Activated CD8-positive, alpha-beta T cell treated with anti-CD3 and anti-CD28 coated beads for 36 hours (primary cell): Measurements from ENCODE around the gene NSD2. TPM values are rescaled to one million over a fixed set of nuclear protein-coding genes. Genes with fewer than 3 reads are reported as not detected.
"Not testable (repeated sequence)": the region's sequence is repeated elsewhere in the genome, so short reads cannot be mapped to it uniquely, and the experiment has no call there.

ENCODE experiments used
- ATAC-seq: fragments of 200-7000 bp; cut with Tn5 transposase; one replicate; pipeline ENCODE4 v1.10.0; 2021; ENCODE audit warnings: mild to moderate bottlenecking, moderate library complexity
- CTCF ChIA-PET: fragments of 350-600 bp; sonication (Branson Sonifier 250); formaldehyde crosslinking; loops from one replicate; lab custom pipeline; 2021; ENCODE audit warnings: antibody characterized with exemption; lab: Charles Lee
- POLR2A ChIA-PET: fragments of 350-600 bp; sonication (Branson Sonifier 250); formaldehyde crosslinking; loops from one replicate; lab custom pipeline; 2021; ENCODE audit warnings: antibody characterized with exemption; lab: Charles Lee
- DNase-seq: peaks from one replicate; pipeline ENCODE4 v3.0.0-alpha.2; 2020
- H3K27ac Mint-ChIP-seq: one replicate; pipeline ENCODE4 v1.8.0; 2021; ENCODE audit warnings: mild to moderate bottlenecking, mixed read lengths
- H3K27me3 Mint-ChIP-seq: one replicate; pipeline ENCODE4 v1.8.0; 2021; ENCODE audit warnings: mixed read lengths
- H3K36me3 Mint-ChIP-seq: one replicate; pipeline ENCODE4 v1.8.0; 2021; ENCODE audit warnings: low read depth, mixed read lengths
- H3K4me1 Mint-ChIP-seq: one replicate; pipeline ENCODE4 v1.8.0; 2021; ENCODE audit warnings: low read depth, mixed read lengths
- H3K4me3 Mint-ChIP-seq: one replicate; pipeline ENCODE4 v1.8.0; 2021; ENCODE audit warnings: mild to moderate bottlenecking, moderate library complexity, mixed read lengths
- H3K9me3 Mint-ChIP-seq: one replicate; pipeline ENCODE4 v1.8.0; 2021; ENCODE audit warnings: mixed read lengths
- CTCF ChIP-seq: fragments of 200-600 bp; IDR thresholded peaks from one replicate; pipeline ENCODE4 v1.8.0; 2022; ENCODE audit warnings: antibody characterized with exemption, mild to moderate bottlenecking
- intact Hi-C: fragments of 100-400 bp; cut with micrococcal nuclease; formaldehyde crosslinking; loops from one replicate; pipeline ENCODE4 v1.10.0; 2022
- total RNA-seq, 2 experiments: library from RNA; stranded (reverse); gene quantifications; one replicate each; pipeline ENCODE4 v1.2.3, GENCODE V29; 2021

NSD2 gene
- total RNA-seq, 2 experiments from 2014 or later = 219 TPM

- POLR2A ChIA-PET = no interaction called here
Observed at GRCh38 chr4:1831331-1831730, 39.9 kb upstream of the NSD2 start.

GRCh38 chr4:1832690-1833089, 38.5 kb upstream of the NSD2 start:
- Mint-ChIP-seq H3K4me3 (no peak overlapping the region), H3K4me1 (peaks cover 5% of the 10 kb centered on the region), H3K9me3 (no peaks in the 10 kb centered on the region), H3K36me3 (peaks cover 33% of the 10 kb centered on the region), H3K27me3 (no peaks in the 10 kb centered on the region), H3K27ac (no peak overlapping the region)
- intact Hi-C loops = no loop called here
- DNase-seq (no peak), ATAC-seq (no peak)
- ChIA-PET CTCF (interaction anchor here (1.0 to 3.6 kb wide), 4 partner anchors 11 to 84 kb away, joined by 3 to 11 read pairs (median 3); no protein-coding TSS in a partner anchor), POLR2A (interaction anchor here (1.2 kb wide), 1 partner anchor 84 kb away, joined by 3 read pairs; no protein-coding TSS in a partner anchor)
- no peak for TF ChIP-seq CTCF

More at GRCh38 chr4:1831331-1831730, 39.9 kb upstream of the NSD2 start:
- H3K9me3 Mint-ChIP-seq = no peaks in the 10 kb centered on the region
- H3K4me3 Mint-ChIP-seq = no peak overlapping the region
- ATAC-seq (no peak), DNase-seq (no peak)
- CTCF ChIA-PET = interaction anchor here (1.4 to 3.6 kb wide), 3 partner anchors 21 to 55 kb away, joined by 3 to 11 read pairs (median 5); no protein-coding TSS in a partner anchor
- TF ChIP-seq CTCF = no peak
- H3K27me3 Mint-ChIP-seq = no peaks in the 10 kb centered on the region
- H3K4me1 Mint-ChIP-seq = peaks cover 5% of the 10 kb centered on the region
- no peak overlapping the region for H3K27ac Mint-ChIP-seq
- intact Hi-C loops = no loop called here
- H3K36me3 Mint-ChIP-seq = peaks cover 32% of the 10 kb centered on the region

GRCh38 chr4:1833307-1834046, 37.7 kb upstream of the NSD2 start:
- DNase-seq = no peak
- H3K27ac Mint-ChIP-seq = no peak overlapping the region
- H3K4me1 Mint-ChIP-seq = peaks cover 5% of the 10 kb centered on the region
- CTCF ChIA-PET = interaction anchor here (1.5 to 3.6 kb wide), 4 partner anchors 10 to 85 kb away, joined by 3 to 11 read pairs (median 4); no protein-coding TSS in a partner anchor
- intact Hi-C loops = no loop called here
- H3K27me3 Mint-ChIP-seq = no peaks in the 10 kb centered on the region
- H3K36me3 Mint-ChIP-seq = peaks cover 33% of the 10 kb centered on the region
- POLR2A ChIA-PET = no interaction called here
- H3K9me3 Mint-ChIP-seq = no peaks in the 10 kb centered on the region
- no peak for TF ChIP-seq CTCF
- ATAC-seq = no peak
- H3K4me3 Mint-ChIP-seq = no peak overlapping the region

- DNase-seq (no peak), ATAC-seq (peak; percentile 24)
- Mint-ChIP-seq H3K4me3 (no peak overlapping the region), H3K4me1 (peaks cover 5% of the 10 kb centered on the region), H3K9me3 (no peaks in the 10 kb centered on the region), H3K36me3 (peaks cover 36% of the 10 kb centered on the region), H3K27ac (peak overlapping the region; percentile 10), H3K27me3 (no peaks in the 10 kb centered on the region)
- ChIA-PET CTCF (interaction anchor here (1.5 to 3.6 kb wide), 4 partner anchors 9 to 86 kb away, joined by 3 to 11 read pairs (median 4); no protein-coding TSS in a partner anchor), POLR2A (no interaction called here)
- intact Hi-C loops = no loop called here
- TF ChIP-seq CTCF = no peak
Observed at GRCh38 chr4:1834047-1834775, 37.0 kb upstream of the NSD2 start.

- ATAC-seq, H3K4me1 Mint-ChIP-seq, H3K4me3 Mint-ChIP-seq, intact Hi-C loops, H3K9me3 Mint-ChIP-seq, H3K27ac Mint-ChIP-seq, DNase-seq, H3K27me3 Mint-ChIP-seq: not testable (repeated sequence)
- peaks cover 34% of the 10 kb centered on the region for H3K36me3 Mint-ChIP-seq
- POLR2A ChIA-PET = interaction anchor here (0.7 kb wide), 1 partner anchor 123 kb away, joined by 3 read pairs; no protein-coding TSS in a partner anchor
- CTCF ChIA-PET = interaction anchor here (0.9 to 1.6 kb wide), 2 partner anchors 25 to 63 kb away, joined by 4 read pairs; no protein-coding TSS in a partner anchor
Observed at GRCh38 chr4:1835836-1836235, 35.4 kb upstream of the NSD2 start.
